GM10847 (cell line): Measurements from ENCODE around the gene TRIM38.

Experiments used
- POLR2A ChIP-seq: IDR thresholded peaks from 2 replicates; pipeline ENCODE4 v1.6.1; 2011; ENCODE audit not compliant: insufficient read length; ENCODE audit errors: extremely low read depth

The TRIM38 gene

DNA sequence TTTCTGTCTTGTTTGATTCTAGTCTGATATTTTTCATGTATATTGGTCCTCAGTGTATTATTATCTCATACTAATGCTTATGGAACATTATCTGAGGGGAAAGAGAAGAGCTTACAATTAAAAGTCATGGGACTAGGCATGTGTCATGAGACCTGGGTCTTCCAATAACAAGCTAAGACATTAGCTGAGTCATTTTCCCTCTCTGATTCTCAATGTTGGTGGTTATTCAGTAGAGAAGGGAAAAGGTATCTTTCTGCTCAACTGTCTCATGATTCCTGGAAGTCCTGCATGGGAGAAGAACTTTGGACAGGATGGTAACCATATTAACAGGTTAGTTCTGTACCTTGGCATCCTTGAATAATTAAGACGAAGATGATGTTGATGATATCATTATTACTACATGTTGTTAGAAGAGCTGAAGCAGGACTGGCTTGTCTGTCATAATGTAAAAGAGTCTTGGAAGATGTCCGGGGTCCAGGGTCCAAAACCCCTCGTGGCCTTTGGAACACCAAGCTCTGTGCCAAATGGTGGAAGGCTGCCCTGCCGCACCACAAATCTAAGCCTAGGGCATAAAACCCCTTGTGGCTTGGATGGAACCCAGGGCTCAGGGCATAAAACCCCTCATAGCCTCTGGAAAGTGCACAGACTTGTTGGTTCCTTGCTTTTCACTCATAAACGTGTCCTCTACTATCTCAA lies 19.1 kb downstream of the TRIM38 start:
- no peak for TF ChIP-seq POLR2A

DNA sequence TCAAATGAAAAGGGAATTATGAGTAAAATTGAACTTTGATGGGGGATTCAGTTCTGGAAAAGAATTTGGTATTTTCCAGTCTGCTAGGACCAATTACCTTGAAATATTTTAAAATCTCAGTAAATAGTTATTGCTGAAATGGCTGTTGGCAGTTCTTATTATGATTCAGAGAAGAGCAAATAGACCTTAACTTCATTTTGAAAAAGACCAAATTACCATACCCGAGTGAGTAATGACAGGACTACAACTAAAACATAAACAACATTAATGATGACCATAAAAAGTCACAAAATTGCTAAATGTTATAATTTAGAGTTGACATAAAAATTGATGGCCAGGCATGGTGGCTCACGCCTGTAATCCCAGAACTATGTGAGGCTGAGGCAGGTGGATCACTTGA lies 21.7 kb downstream of the TRIM38 start:
- TF ChIP-seq POLR2A = no peak

DNA sequence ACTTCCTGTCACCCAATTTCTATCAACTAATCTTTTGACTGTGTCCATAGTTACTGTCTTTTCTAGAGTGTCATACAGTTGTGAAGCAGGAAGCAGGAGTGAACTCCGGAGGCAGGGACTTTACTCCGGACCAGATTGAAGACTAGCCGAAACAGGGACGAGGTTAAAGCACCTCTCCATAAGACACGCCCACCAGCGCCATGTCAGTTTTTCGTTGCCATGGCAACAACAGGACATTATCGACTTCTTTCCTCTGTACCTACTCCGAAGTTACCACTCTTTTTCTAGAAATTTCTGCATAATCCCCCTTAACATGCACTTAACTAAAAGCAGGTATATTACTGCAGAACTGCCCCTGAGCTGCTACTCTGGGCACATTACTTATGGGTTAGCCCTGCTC lies 25.2 kb downstream of the TRIM38 start:
- TF ChIP-seq POLR2A = no peak

DNA sequence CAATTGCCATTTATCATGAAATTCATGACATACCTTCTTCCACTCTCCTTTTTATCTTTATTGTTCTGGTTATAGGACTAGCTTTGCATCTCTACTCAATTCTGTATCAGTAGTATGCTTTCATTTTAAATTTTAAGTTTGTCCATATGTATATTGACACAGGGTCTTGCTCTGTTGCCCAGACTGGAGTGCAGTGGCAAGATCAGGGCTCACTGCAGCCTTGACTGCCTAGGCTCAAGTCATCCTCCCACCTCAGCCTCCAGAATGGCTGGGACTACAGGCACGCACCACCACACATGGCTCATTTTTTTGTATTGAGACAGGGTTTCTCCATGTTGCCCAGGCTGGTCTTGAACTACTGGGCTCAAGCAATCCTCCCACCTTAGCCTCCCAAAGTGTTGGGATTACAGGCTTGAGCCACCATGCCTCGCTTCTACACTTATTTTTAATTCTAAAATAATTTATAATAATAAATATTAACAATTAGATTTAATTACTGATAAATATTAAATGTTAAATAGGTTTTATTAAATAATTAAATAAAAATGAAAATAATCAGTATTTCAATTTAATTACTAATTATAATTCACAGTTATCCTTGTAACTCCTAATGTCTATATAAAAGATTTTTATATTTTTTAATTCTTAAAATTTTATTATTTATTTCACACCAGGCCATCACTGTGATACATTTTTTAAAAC lies 27.7 kb downstream of the TRIM38 start:
- TF ChIP-seq POLR2A = no peak

DNA sequence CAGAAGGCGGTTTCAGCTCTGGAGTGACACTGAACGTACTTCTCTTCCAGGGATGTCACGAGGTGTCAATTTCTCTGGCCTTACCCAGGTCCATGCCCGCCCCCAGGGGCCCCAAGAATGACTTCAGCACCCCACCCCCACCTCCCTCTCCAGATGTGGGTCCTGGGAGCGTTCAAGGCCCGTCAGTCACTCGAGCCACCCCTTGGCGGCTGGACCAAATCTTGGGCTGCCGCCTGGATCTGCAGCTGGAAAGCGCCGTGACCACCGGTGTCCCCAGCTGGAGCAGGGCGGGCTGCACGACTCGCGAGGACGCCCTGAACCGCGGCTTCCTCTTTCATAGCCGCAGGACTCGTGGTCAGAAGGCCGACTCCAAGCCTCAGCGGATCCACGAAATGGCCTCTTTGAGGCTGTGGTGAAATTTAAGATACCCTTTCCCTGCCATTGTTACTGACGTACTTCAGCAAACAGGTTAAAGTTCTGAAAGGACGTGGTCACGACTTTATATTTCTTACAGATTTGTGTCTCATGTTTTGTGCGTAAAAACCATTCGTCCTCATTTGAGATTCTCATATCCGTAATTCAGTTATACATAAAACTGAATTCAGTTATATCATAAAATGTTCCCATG lies 29.3 kb downstream of the TRIM38 start:
- TF ChIP-seq POLR2A = no peak

DNA sequence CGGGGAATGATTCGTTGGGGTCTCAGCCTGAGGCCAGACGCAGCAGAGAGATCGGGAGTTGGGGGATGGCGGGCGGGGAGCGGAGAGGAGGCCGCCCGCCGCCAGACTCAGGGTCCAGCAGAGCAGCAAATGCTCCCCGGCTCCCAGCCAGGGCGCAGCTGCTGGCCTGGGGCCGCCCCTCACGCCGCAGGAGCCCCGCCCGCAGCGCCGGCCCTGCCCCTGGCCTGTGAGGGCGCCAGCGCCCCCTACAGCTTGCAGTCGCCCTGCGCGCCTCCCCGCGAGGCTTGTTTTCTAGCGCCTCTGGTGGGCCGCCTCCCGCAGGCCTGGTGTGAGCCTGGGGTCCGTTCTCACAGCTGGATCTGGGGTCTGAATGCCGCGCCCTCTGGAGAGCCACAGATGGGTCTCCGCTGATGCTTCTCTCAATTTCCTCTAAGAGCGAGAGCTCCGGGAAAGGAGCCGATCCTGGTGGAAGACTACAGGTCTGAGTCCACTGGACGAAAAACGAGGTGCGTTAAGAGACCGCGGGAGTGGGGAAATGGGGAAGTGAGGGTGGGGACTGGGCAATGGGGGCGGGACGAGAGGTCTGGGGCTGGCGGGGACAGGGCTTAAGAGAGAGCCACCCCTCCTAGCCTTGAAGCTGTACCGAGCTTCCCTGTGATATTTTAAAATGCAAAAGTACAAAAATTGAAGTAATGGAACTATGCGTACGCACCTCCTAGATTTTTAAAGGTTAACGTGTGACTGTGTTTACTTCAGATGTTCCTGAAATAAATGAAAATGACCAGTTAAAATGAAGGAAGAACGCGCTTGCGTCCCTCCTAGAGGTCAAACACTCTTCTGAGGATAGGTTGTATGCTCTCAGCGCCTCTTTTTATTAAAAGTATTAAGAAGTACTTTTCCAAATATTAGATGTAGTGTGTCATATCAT lies 30.1 kb downstream of the TRIM38 start:
- TF ChIP-seq POLR2A = peak; percentile 72

DNA sequence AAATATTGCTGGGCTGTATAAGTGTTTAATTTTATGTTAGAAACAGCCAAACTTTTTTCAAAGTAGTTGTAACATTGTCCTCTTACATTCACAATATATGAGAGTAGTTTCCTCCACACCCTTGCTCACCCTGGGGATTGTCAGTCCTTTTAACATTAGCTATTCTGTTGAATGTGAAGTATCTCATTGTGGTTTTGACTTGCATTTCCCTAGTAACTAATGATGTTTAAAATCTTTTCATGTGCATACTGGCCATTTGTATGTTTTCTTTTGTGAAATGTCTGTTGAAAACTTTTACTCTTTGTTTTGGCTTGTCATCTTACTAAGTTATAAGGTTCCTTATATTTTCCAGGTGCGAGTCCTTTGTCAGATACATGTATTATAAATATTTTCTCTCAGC lies 32.9 kb downstream of the TRIM38 start:
- no peak for TF ChIP-seq POLR2A

DNA sequence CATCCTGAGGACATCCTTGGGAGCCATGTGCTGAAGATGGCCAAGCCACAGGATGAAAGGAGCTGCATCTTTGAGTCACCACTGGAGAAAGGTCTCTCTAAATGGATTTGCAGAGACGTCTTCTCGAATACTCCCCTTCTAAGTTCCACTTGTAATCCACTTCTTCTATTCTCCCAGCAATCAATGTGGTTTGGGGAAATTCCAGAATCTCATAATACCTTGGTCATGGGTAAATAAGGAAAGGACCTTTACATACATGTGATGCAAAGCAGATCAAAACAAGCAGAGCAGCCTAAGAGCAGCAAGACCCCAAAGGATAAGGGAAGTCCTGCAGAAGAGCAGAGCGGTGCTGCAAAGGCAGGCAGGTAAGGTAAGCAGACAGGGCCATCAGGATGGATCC lies 35.3 kb downstream of the TRIM38 start:
- TF ChIP-seq POLR2A = no peak

DNA sequence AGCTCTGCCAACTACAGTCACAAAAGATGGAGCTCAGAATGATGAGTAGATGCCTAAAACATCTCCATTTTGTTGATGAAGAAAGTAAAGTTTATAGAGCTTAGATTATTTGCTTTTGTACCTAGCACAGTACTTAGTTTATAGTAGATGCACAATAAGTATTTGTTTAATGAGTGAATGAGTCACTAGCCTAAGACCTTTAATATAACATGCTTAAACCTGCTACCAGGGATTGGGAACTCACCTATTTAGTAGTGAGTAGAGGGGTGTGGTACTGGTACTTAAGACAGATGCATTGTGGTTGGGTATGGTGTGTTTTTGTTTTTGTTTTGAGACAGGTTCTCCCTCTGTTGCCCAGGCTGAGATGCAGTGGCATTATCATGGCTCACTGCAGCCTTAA lies 35.8 kb downstream of the TRIM38 start:
- TF ChIP-seq POLR2A = no peak

DNA sequence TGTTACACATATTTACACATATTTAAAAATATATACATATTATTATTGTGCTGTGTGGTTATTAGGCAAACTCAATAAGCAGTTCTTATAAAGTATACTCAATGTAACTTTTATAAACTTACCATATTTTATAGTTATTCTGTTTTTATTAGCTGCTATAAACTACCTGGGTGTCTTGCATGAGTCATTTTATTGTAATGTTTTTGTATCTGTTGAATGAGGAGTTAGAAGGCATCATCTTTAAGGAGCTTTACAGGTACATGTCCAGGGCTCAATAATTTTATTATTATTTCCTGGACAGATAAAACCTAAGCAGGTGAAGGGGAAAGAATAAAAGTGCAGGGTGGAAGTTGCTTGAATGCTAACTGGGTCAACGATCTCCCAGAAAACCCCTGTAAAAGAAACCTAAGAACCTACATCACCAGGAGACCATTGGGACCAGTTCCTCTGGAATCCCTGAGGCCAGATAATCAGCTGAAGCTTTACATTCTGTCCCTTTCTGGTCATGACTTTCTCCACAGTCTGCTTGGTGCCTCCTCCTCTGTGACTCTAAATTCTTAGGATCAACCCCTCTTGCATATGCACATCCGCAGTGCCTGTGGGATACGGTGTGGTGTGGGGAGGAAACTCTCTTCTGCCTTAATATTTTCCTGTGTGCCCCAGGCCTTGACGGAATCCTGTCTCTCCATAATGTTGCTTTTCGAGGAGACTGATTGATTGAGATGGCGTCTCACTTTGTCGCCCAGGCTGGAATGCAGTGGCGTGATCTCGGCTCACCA lies 38.0 kb downstream of the TRIM38 start:
- no peak for TF ChIP-seq POLR2A

DNA sequence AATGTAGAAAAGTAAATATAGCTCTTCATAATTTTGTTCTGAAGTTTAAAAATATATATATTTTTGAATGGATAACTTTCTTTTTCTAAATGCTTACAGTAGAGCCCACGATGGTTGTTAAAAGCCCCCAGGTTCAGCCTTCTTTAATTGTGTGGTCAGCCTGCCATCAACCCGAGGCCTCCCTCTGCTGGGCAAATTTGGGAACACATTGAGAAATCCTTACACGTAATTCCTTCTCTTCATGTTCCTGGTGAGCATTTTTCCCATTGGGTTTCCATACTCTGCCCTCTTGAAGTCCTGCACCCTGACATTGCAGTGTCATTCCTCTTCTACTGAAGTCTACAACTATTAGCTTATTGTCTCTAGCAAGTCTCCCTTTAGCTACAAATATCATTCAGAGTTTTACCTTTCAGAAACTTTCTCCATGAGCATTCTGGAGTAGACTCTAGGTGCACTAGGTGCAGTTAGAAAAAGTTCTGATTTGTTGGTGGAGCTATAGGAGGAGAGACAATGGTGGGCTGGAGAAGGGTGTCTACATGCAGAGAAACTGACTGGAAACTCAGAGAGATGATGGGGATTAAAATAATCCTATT lies 40.6 kb downstream of the TRIM38 start:
- no peak for TF ChIP-seq POLR2A

DNA sequence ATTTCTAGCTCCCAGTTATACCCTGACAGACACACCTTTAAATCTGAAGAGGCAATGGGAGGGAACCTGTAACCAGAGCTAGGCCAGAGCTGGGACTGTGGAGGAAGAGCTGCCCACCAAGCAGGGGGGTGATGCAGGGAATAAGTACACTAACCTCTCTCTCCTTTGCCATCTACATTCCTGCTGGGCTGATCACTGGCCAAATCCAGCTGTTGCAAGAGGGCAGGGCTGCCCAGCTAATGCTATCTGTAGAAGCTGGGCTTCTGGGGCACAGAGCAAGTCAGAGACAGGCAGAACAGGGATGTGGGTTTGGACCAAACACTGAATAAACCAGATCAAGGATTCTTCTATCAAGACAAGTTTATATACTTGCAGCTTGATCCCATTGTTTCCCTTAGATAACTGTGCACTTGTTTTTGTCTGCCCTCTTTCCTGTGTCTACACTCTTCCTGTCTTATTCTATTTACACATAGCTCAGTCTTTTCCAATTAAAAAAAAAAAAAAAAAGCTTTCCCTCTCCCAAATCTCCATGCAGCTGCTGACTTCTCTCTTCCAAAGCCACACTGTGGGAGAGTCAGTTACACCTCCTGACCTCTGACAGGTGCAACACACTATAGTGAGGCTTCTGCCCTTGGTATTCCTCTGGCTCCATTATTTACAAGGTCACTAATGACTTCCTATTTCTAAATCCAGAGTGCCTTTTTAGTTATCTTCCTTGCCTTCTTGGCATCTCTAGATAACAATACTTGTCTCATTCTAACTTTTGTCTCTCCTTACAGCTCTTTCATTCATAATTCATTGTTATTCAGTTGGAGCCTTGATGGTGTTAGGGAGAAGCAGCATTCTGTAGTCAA lies 43.7 kb downstream of the TRIM38 start:
- TF ChIP-seq POLR2A = no peak

DNA sequence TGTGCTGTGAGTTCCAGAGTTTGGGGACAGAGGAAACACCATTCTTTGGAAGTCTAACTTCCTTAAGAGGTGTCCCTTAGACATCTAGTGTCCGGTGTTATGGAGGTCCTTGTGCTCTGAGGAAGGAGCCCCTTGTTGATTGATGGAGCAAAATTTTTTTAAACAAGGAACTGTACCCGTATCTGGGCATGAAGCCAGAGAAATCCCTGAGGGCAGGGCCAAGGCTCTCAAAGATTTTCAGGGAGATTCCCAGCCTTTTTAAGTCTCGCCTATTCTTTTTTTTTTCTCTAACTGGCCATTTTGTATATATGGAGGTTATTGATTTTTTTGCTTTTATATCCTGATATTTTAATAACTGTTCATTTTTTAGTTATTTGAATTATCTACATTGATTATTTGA lies 45.9 kb downstream of the TRIM38 start:
- no peak for TF ChIP-seq POLR2A
